H9 (cell line): Measurements from ENCODE around the gene ATRNL1. TPM values are rescaled to one million over a fixed set of nuclear protein-coding genes. Genes with fewer than 3 reads are reported as not detected.

ENCODE experiments used
- DNase-seq: peaks from one replicate; pipeline ENCODE4 v3.0.0-alpha.2; 2017
- H2AFZ ChIP-seq: one replicate; pipeline ENCODE4 v1.6.1; 2013; ENCODE audit warnings: mild to moderate bottlenecking, low read length, control low read depth, moderate library complexity
- H2AK5ac ChIP-seq: 2 replicates; pipeline ENCODE4 v1.6.1; 2013; ENCODE audit warnings: low read length, control low read depth, mixed read lengths; ENCODE audit not compliant: insufficient read length
- H2BK120ac ChIP-seq: one replicate; pipeline ENCODE4 v1.6.1; 2013; ENCODE audit warnings: low read depth, mild to moderate bottlenecking, low read length, control low read depth, inconsistent platforms; ENCODE audit not compliant: poor library complexity, severe bottlenecking
- H2BK12ac ChIP-seq: 2 replicates; pipeline ENCODE4 v1.6.1; 2013; ENCODE audit warnings: low read length, control low read depth, mixed read lengths, low read depth; ENCODE audit not compliant: insufficient read length
- H2BK15ac ChIP-seq: 2 replicates; pipeline ENCODE4 v1.6.1; 2013; ENCODE audit warnings: low read depth, low read length, control low read depth
- H2BK20ac ChIP-seq: one replicate; pipeline ENCODE4 v1.6.1; 2013; ENCODE audit warnings: low read depth, mild to moderate bottlenecking, low read length, control low read depth, inconsistent platforms; ENCODE audit not compliant: poor library complexity, severe bottlenecking
- H2BK5ac ChIP-seq: 2 replicates; pipeline ENCODE4 v1.6.1; 2013; ENCODE audit warnings: low read length, control low read depth, mixed read lengths; ENCODE audit not compliant: insufficient read length
- H3K14ac ChIP-seq: 2 replicates; pipeline ENCODE4 v1.6.1; 2013; ENCODE audit warnings: low read length, control low read depth; ENCODE audit not compliant: insufficient read depth
- H3K18ac ChIP-seq: 2 replicates; pipeline ENCODE4 v1.6.1; 2013; ENCODE audit warnings: low read depth, mild to moderate bottlenecking, mixed read lengths, low read length, control low read depth; ENCODE audit not compliant: insufficient read length
- H3K23ac ChIP-seq: 2 replicates; pipeline ENCODE4 v1.6.1; 2013; ENCODE audit warnings: low read length, control low read depth, mixed read lengths, low read depth; ENCODE audit not compliant: insufficient read length
- H3K23me2 ChIP-seq: 2 replicates; pipeline ENCODE4 v1.6.1; 2013; ENCODE audit warnings: low read depth, mild to moderate bottlenecking, mixed read lengths, low read length, control low read depth; ENCODE audit not compliant: insufficient read length, poor library complexity, severe bottlenecking
- H3K27ac ChIP-seq: 2 replicates; pipeline ENCODE4 v1.5.1; 2013; ENCODE audit warnings: low read length, control low read depth, mixed read lengths, low read depth; ENCODE audit not compliant: insufficient read length
- H3K27me3 ChIP-seq: 2 replicates; pipeline ENCODE4 v1.6.1; 2013; ENCODE audit warnings: low read length, control low read depth, inconsistent platforms; ENCODE audit not compliant: insufficient read depth
- H3K4ac ChIP-seq: 2 replicates; pipeline ENCODE4 v1.6.1; 2013; ENCODE audit warnings: low read depth, mild to moderate bottlenecking, control low read depth, inconsistent platforms, low read length, moderate library complexity
- H3K4me1 ChIP-seq: 2 replicates; pipeline ENCODE4 v1.6.1; 2013; ENCODE audit warnings: low read length, control low read depth, inconsistent platforms; ENCODE audit not compliant: insufficient read depth
- H3K4me2 ChIP-seq: 2 replicates; pipeline ENCODE4 v1.6.1; 2013; ENCODE audit warnings: low read length, control low read depth, mixed read lengths; ENCODE audit not compliant: insufficient read length, insufficient read depth
- H3K56ac ChIP-seq: 2 replicates; pipeline ENCODE4 v1.6.1; 2013; ENCODE audit warnings: low read depth, mild to moderate bottlenecking, mixed read lengths, low read length, control low read depth; ENCODE audit not compliant: insufficient read length
- H3K79me1 ChIP-seq: 2 replicates; pipeline ENCODE4 v1.6.1; 2013; ENCODE audit warnings: low read depth, mild to moderate bottlenecking, moderate library complexity, low read length, control low read depth, inconsistent platforms; ENCODE audit not compliant: insufficient read depth, poor library complexity, severe bottlenecking
- H3K79me2 ChIP-seq: 2 replicates; pipeline ENCODE4 v1.6.1; 2013; ENCODE audit warnings: low read length, control low read depth, inconsistent platforms; ENCODE audit not compliant: insufficient read depth
- H3K9ac ChIP-seq: 2 replicates; pipeline ENCODE4 v1.6.1; 2013; ENCODE audit warnings: low read length, control low read depth, mixed read lengths; ENCODE audit not compliant: insufficient read length; ENCODE audit errors: extremely low read depth
- H3K9me3 ChIP-seq: one replicate; pipeline ENCODE4 v1.6.1; 2013; ENCODE audit warnings: low read depth, low read length, inconsistent platforms; ENCODE audit not compliant: control insufficient read depth
- H3T11ph ChIP-seq: one replicate; pipeline ENCODE4 v1.6.1; 2013; ENCODE audit warnings: mild to moderate bottlenecking, low read length, control low read depth, inconsistent platforms
- H4K20me1 ChIP-seq: one replicate; pipeline ENCODE4 v1.6.1; 2013; ENCODE audit not compliant: control insufficient read depth, insufficient read length, insufficient read depth
- H4K5ac ChIP-seq: 2 replicates; pipeline ENCODE4 v1.6.1; 2013; ENCODE audit warnings: low read depth, mild to moderate bottlenecking, mixed read lengths, low read length, control low read depth; ENCODE audit not compliant: insufficient read length
- H4K8ac ChIP-seq: replicated peaks from 2 replicates; pipeline ENCODE4 v1.6.1; 2013; ENCODE audit warnings: low read length, control low read depth, mixed read lengths, low read depth; ENCODE audit not compliant: insufficient read length
- H4K91ac ChIP-seq: 2 replicates; pipeline ENCODE4 v1.6.1; 2013; ENCODE audit warnings: low read depth, mild to moderate bottlenecking, moderate library complexity, mixed read lengths, low read length, control low read depth; ENCODE audit not compliant: insufficient read length
- H3K27ac Mint-ChIP-seq, 3 experiments: 2 replicates in 2 of 3; 3 replicates in 1 of 3; pipeline ENCODE4 v1.8.0; 2020 to 2021; ENCODE audit warnings: mixed read lengths in 3 of 3, mild to moderate bottlenecking in 1 of 3, moderate library complexity in 1 of 3
- H3K27me3 Mint-ChIP-seq: 2 replicates; pipeline ENCODE4 v1.8.0; 2021; ENCODE audit warnings: low read depth, mild to moderate bottlenecking, moderate library complexity, mixed read lengths
- H3K36me3 Mint-ChIP-seq, 3 experiments: 2 replicates in 2 of 3; 3 replicates in 1 of 3; pipeline ENCODE4 v1.8.0; 2020 to 2021; ENCODE audit warnings: low read depth in 3 of 3, mixed read lengths in 3 of 3; ENCODE audit not compliant: insufficient read depth in 1 of 3
- H3K4me1 Mint-ChIP-seq, 2 experiments: 2 replicates each; pipeline ENCODE4 v1.8.0; 2020; ENCODE audit warnings: mixed read lengths in 2 of 2
- H3K4me3 Mint-ChIP-seq, 2 experiments: 2 replicates in 1 of 2; 3 replicates in 1 of 2; pipeline ENCODE4 v1.8.0; 2020 to 2021; ENCODE audit warnings: mild to moderate bottlenecking in 2 of 2, mixed read lengths in 2 of 2, moderate library complexity in 1 of 2
- H3K9me3 Mint-ChIP-seq, 2 experiments: 2 replicates in 1 of 2; 3 replicates in 1 of 2; pipeline ENCODE4 v1.8.0; 2020; ENCODE audit warnings: mild to moderate bottlenecking in 2 of 2, mixed read lengths in 2 of 2, moderate library complexity in 1 of 2
- total RNA-seq: library from RNA; stranded (reverse); gene quantifications from 2 replicates; pipeline ENCODE4 v1.2.1, GENCODE V29; 2021
- TF ChIP-seq, protein P1 (sequence below): fragments of 200-600 bp; sonication (generic); conservative IDR thresholded peaks from 3 replicates; pipeline ENCODE4 v1.8.0; 2021; ENCODE audit warnings: antibody characterized with exemption, mild to moderate bottlenecking

ATRNL1 gene
- total RNA-seq, 1 experiment from 2014 or later = 9.2 TPM

DNA sequence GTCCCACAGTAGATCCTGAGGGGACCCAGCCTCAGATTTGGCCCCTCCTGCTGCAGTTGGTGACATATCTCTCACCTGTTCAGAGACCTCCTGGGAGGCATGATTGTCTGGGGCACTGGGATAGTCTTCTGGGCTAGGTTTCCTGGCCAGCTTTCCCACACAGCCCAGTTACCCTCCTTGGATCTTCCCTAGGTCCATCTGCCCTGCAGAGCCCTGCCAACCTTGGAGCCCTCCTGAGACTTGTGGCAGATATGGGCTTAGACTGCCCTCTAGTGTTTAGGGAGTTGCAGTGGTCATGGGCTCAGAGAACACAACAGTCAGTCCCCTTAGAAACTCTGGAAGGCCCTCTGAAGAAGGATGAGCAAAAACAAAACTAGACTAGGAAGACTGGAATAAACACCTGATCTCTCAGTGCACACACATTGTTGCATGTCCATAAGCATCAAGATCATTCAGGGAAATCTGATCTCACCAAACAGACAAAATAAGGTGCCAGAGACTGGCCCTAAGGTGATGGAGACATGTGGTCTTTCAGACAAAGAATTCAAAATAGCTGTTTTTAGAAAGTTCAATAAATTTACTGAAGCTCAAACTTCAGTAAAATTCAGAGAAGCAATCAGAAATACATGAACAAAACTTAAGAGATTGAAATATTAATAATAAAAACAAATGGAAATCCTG is 324.6 kb downstream of the ATRNL1 start:
- TF ChIP-seq, protein P1, sequence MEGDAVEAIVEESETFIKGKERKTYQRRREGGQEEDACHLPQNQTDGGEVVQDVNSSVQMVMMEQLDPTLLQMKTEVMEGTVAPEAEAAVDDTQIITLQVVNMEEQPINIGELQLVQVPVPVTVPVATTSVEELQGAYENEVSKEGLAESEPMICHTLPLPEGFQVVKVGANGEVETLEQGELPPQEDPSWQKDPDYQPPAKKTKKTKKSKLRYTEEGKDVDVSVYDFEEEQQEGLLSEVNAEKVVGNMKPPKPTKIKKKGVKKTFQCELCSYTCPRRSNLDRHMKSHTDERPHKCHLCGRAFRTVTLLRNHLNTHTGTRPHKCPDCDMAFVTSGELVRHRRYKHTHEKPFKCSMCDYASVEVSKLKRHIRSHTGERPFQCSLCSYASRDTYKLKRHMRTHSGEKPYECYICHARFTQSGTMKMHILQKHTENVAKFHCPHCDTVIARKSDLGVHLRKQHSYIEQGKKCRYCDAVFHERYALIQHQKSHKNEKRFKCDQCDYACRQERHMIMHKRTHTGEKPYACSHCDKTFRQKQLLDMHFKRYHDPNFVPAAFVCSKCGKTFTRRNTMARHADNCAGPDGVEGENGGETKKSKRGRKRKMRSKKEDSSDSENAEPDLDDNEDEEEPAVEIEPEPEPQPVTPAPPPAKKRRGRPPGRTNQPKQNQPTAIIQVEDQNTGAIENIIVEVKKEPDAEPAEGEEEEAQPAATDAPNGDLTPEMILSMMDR = peak; percentile 85
- Mint-ChIP-seq H3K9me3 (no peaks in the 10 kb centered on the region; a peak in 1 of 5 replicates), H3K36me3 (no peaks in the 10 kb centered on the region), H3K27me3 (no peaks in the 10 kb centered on the region), H3K4me3 (no peak overlapping the region), H3K27ac (no peak overlapping the region), H3K4me1 (no peaks in the 10 kb centered on the region)
- Histone ChIP-seq H3K9ac (no peak overlapping the region), H3T11ph (no peak overlapping the region), H2BK20ac (no peak overlapping the region), H2BK120ac (no peak overlapping the region), H3K79me2 (no peaks in the 10 kb centered on the region), H4K8ac (no peak overlapping the region), H3K27ac (no peak overlapping the region), H2BK12ac (no peak overlapping the region), H3K14ac (no peak overlapping the region), H3K9me3 (no peaks in the 10 kb centered on the region), H3K4me2 (no peak overlapping the region), H3K4me1 (no peaks in the 10 kb centered on the region), H3K23me2 (no peaks in the 10 kb centered on the region), H4K91ac (no peak overlapping the region), H3K23ac (no peak overlapping the region), H3K4ac (no peak overlapping the region), H2AFZ (no peak overlapping the region), H2BK5ac (no peak overlapping the region), H3K79me1 (no peaks in the 10 kb centered on the region), H3K27me3 (no peaks in the 10 kb centered on the region), H4K5ac (no peak overlapping the region), H3K18ac (no peak overlapping the region), H3K56ac (no peak overlapping the region), H4K20me1 (no peaks in the 10 kb centered on the region), H2AK5ac (no peak overlapping the region), H2BK15ac (no peak overlapping the region)
- peak; percentile 77 for DNase-seq
